Adipocyte (in vitro differentiated cells): ENCODE data around the gene PPP2R2D.
"Not testable (repeated sequence)": the region's sequence is repeated elsewhere in the genome, so short reads cannot be mapped to it uniquely, and the experiment has no call there.

Source experiments
- DNase-seq: peaks from one replicate; pipeline ENCODE4 v3.0.0-alpha.2; 2015; ENCODE audit warnings: low read depth
- H3K27me3 ChIP-seq: replicated peaks from 2 replicates; pipeline ENCODE4 v1.7.0; 2013; ENCODE audit warnings: mild to moderate bottlenecking, low read length, moderate library complexity; ENCODE audit not compliant: control insufficient read depth, insufficient read depth
- H3K36me3 ChIP-seq: 2 replicates; pipeline ENCODE4 v1.7.0; 2013; ENCODE audit warnings: low read length, mild to moderate bottlenecking, moderate library complexity; ENCODE audit not compliant: control insufficient read depth, insufficient read depth, severe bottlenecking
- H3K4me1 ChIP-seq: 2 replicates; pipeline ENCODE4 v1.7.0; 2013; ENCODE audit warnings: mild to moderate bottlenecking, low read length, moderate library complexity; ENCODE audit not compliant: control insufficient read depth, insufficient read depth
- H3K4me3 ChIP-seq: 2 replicates; pipeline ENCODE4 v1.7.0; 2013; ENCODE audit warnings: mild to moderate bottlenecking, low read length, moderate library complexity
- H3K9ac ChIP-seq: 2 replicates; pipeline ENCODE4 v1.7.0; 2013; ENCODE audit warnings: mild to moderate bottlenecking, low read length, moderate library complexity
- H3K9me3 ChIP-seq: 2 replicates; pipeline ENCODE4 v1.7.0; 2013; ENCODE audit warnings: mild to moderate bottlenecking, low read length, moderate library complexity; ENCODE audit not compliant: control insufficient read depth

The PPP2R2D gene

GRCh38 chr10:131946880-131947279 lies 46.1 kb downstream of the PPP2R2D start:
- no peaks in the 10 kb centered on the region for H3K27me3 ChIP-seq
- no peak overlapping the region for H3K9ac ChIP-seq
- H3K4me1 ChIP-seq = peaks cover 14% of the 10 kb centered on the region
- DNase-seq = no peak
- peaks cover 79% of the 10 kb centered on the region for H3K36me3 ChIP-seq
- no peak overlapping the region for H3K4me3 ChIP-seq
- no peaks in the 10 kb centered on the region for H3K9me3 ChIP-seq

- Histone ChIP-seq H3K4me3 (no peak overlapping the region), H3K36me3 (peaks cover 79% of the 10 kb centered on the region), H3K9me3 (no peaks in the 10 kb centered on the region), H3K4me1 (peaks cover 14% of the 10 kb centered on the region), H3K9ac (no peak overlapping the region), H3K27me3 (no peaks in the 10 kb centered on the region)
- DNase-seq = peak; percentile 42
Observed at GRCh38 chr10:131947631-131948347, 47.0 kb downstream of the PPP2R2D start.

GRCh38 chr10:131948501-131948900 lies 47.7 kb downstream of the PPP2R2D start:
- Histone ChIP-seq H3K9ac (no peak overlapping the region), H3K36me3 (peaks cover 76% of the 10 kb centered on the region), H3K4me3 (no peak overlapping the region), H3K4me1 (peaks cover 14% of the 10 kb centered on the region), H3K9me3 (no peaks in the 10 kb centered on the region), H3K27me3 (no peaks in the 10 kb centered on the region)
- DNase-seq = no peak

- no peak for DNase-seq
- H3K4me1 ChIP-seq = peaks cover 14% of the 10 kb centered on the region
- peaks cover 75% of the 10 kb centered on the region for H3K36me3 ChIP-seq
- H3K9me3 ChIP-seq = no peaks in the 10 kb centered on the region
- no peaks in the 10 kb centered on the region for H3K27me3 ChIP-seq
- H3K9ac ChIP-seq = no peak overlapping the region
- no peak overlapping the region for H3K4me3 ChIP-seq
Observed at GRCh38 chr10:131949041-131949862, 48.4 kb downstream of the PPP2R2D start.

- H3K4me3 ChIP-seq, H3K9ac ChIP-seq: not testable (repeated sequence)
- peaks cover 76% of the 10 kb centered on the region for H3K36me3 ChIP-seq
Observed at GRCh38 chr10:131949908-131950307, 49.1 kb downstream of the PPP2R2D start.

GRCh38 chr10:131954356-131954965 lies 53.7 kb downstream of the PPP2R2D start:
- Histone ChIP-seq H3K27me3 (no peaks in the 10 kb centered on the region), H3K36me3 (peaks cover 66% of the 10 kb centered on the region), H3K9ac (no peak overlapping the region), H3K4me3 (no peak overlapping the region), H3K9me3 (no peaks in the 10 kb centered on the region), H3K4me1 (no peaks in the 10 kb centered on the region)
- no peak for DNase-seq

More at GRCh38 chr10:131949908-131950307, 49.1 kb downstream of the PPP2R2D start:
- not testable (repeated sequence) for H3K27me3 ChIP-seq, H3K9me3 ChIP-seq, DNase-seq
- H3K4me1 ChIP-seq = peaks cover 14% of the 10 kb centered on the region

- peaks cover 65% of the 10 kb centered on the region for H3K36me3 ChIP-seq
Observed at GRCh38 chr10:131955591-131956340, 55.0 kb downstream of the PPP2R2D start.

GRCh38 chr10:131959841-131960240 lies 59.0 kb downstream of the PPP2R2D start:
- no peak overlapping the region for H3K9ac ChIP-seq
- no peaks in the 10 kb centered on the region for H3K27me3 ChIP-seq
- no peak overlapping the region for H3K4me3 ChIP-seq
- no peak for DNase-seq
- peaks cover 43% of the 10 kb centered on the region for H3K36me3 ChIP-seq
- no peaks in the 10 kb centered on the region for H3K4me1 ChIP-seq
- H3K9me3 ChIP-seq = no peaks in the 10 kb centered on the region

More at GRCh38 chr10:131955591-131956340, 55.0 kb downstream of the PPP2R2D start:
- no peak overlapping the region for H3K9ac ChIP-seq
- no peaks in the 10 kb centered on the region for H3K27me3 ChIP-seq
- no peaks in the 10 kb centered on the region for H3K9me3 ChIP-seq
- no peaks in the 10 kb centered on the region for H3K4me1 ChIP-seq
- H3K4me3 ChIP-seq = no peak overlapping the region
- no peak for DNase-seq

- Histone ChIP-seq H3K9ac (no peak overlapping the region), H3K36me3 (peaks cover 36% of the 10 kb centered on the region), H3K4me1 (no peaks in the 10 kb centered on the region), H3K4me3 (no peak overlapping the region), H3K9me3 (no peaks in the 10 kb centered on the region), H3K27me3 (no peaks in the 10 kb centered on the region)
- DNase-seq = no peak
Observed at GRCh38 chr10:131960631-131961046, 59.8 kb downstream of the PPP2R2D start.

- Histone ChIP-seq H3K9ac (no peak overlapping the region), H3K4me3 (no peak overlapping the region), H3K4me1 (no peaks in the 10 kb centered on the region), H3K27me3 (no peaks in the 10 kb centered on the region), H3K9me3 (no peaks in the 10 kb centered on the region), H3K36me3 (peaks cover 35% of the 10 kb centered on the region)
- no peak for DNase-seq
Observed at GRCh38 chr10:131961047-131961776, 60.4 kb downstream of the PPP2R2D start.
